IMR-90 (cell line): ENCODE data around the gene EMILIN2. TPM values are rescaled to one million over a fixed set of nuclear protein-coding genes. Genes with fewer than 3 reads are reported as not detected.

ENCODE experiments used
- ATAC-seq: fragments of 200-7000 bp; cut with Tn5 transposase; 2 replicates; pipeline ENCODE4 v1.9.1; 2020; ENCODE audit warnings: low read depth, mild to moderate bottlenecking, moderate library complexity
- BruUV-seq: library from RNA; stranded (reverse); fragments of 400-500 nt; replicated peaks from 2 replicates; lab custom pipeline; 2021; lab: Mats Ljungman, UMichigan
- CTCF ChIA-PET: fragments of 300-600 bp; formaldehyde crosslinking; extraction: SDS; loops from one replicate; lab custom pipeline; 2021; ENCODE audit warnings: antibody characterized with exemption; lab: Yijun Ruan, JAX
- POLR2A ChIA-PET: fragments of 300-600 bp; sonication (Branson Sonifier 250); formaldehyde crosslinking; loops from one replicate; lab custom pipeline; 2022; ENCODE audit warnings: antibody characterized with exemption; ENCODE audit not compliant: unreplicated experiment; lab: Charles Lee
- DNase-seq: peaks from one replicate; pipeline ENCODE4 v3.0.0; 2013
- H2AFZ ChIP-seq: replicated peaks from 2 replicates; pipeline ENCODE3; 2013; ENCODE audit warnings: low read length, mild to moderate bottlenecking; ENCODE audit not compliant: poor library complexity
- H2AK5ac ChIP-seq: 2 replicates; pipeline ENCODE4 v1.6.1; 2013; ENCODE audit warnings: low read depth, low read length, inconsistent platforms
- H2AK9ac ChIP-seq: replicated peaks from 2 replicates; pipeline ENCODE3; 2013; ENCODE audit warnings: mild to moderate bottlenecking, low read depth, low read length, moderate library complexity; ENCODE audit not compliant: poor library complexity
- H2BK120ac ChIP-seq: 2 replicates; pipeline ENCODE4 v1.6.1; 2013; ENCODE audit warnings: low read depth, low read length, inconsistent platforms
- H2BK15ac ChIP-seq: 3 replicates; pipeline ENCODE4 v1.6.1; 2013; ENCODE audit warnings: low read depth, low read length, inconsistent platforms
- H2BK20ac ChIP-seq: 2 replicates; pipeline ENCODE4 v1.6.1; 2013; ENCODE audit warnings: low read depth, mild to moderate bottlenecking, inconsistent platforms, low read length, moderate library complexity
- H2BK5ac ChIP-seq: 2 replicates; pipeline ENCODE4 v1.6.1; 2013; ENCODE audit warnings: mild to moderate bottlenecking, low read depth, low read length, inconsistent platforms; ENCODE audit not compliant: poor library complexity, severe bottlenecking
- H3K14ac ChIP-seq: replicated peaks from 2 replicates; pipeline ENCODE4 v1.6.1; 2013; ENCODE audit warnings: low read depth, low read length, inconsistent platforms
- H3K18ac ChIP-seq: 2 replicates; pipeline ENCODE4 v1.6.1; 2013; ENCODE audit warnings: low read depth, low read length, control low read depth
- H3K23ac ChIP-seq: 2 replicates; pipeline ENCODE4 v1.6.1; 2013; ENCODE audit warnings: low read depth, low read length, inconsistent platforms
- H3K27ac ChIP-seq: 2 replicates; pipeline ENCODE4 v1.5.1; 2013; ENCODE audit warnings: mild to moderate bottlenecking, control low read depth, low read length; ENCODE audit not compliant: insufficient read depth
- H3K27me3 ChIP-seq: 2 replicates; pipeline ENCODE4 v1.6.1; 2013; ENCODE audit warnings: low read length; ENCODE audit not compliant: control insufficient read depth, insufficient read depth
- H3K36me3 ChIP-seq: 2 replicates; pipeline ENCODE4 v1.6.1; 2013; ENCODE audit warnings: low read length, mixed read lengths; ENCODE audit not compliant: control insufficient read depth, insufficient read depth
- H3K4ac ChIP-seq: 2 replicates; pipeline ENCODE4 v1.6.1; 2013; ENCODE audit warnings: low read depth, low read length, inconsistent platforms
- H3K4me1 ChIP-seq: 2 replicates; pipeline ENCODE4 v1.6.1; 2013; ENCODE audit warnings: low read length, mixed read lengths; ENCODE audit not compliant: control insufficient read depth, insufficient read depth
- H3K4me2 ChIP-seq: 2 replicates; pipeline ENCODE4 v1.6.1; 2013; ENCODE audit warnings: low read depth, mild to moderate bottlenecking, control low read depth, low read length, moderate library complexity
- H3K4me3 ChIP-seq: 2 replicates; pipeline ENCODE4 v1.5.1; 2013; ENCODE audit warnings: low read depth, mild to moderate bottlenecking, control low read depth, low read length, moderate library complexity; ENCODE audit not compliant: insufficient read depth
- H3K56ac ChIP-seq: 2 replicates; pipeline ENCODE4 v1.6.1; 2013; ENCODE audit warnings: low read length, inconsistent platforms; ENCODE audit not compliant: insufficient read depth; ENCODE audit errors: extremely low read depth
- H3K79me1 ChIP-seq, 2 experiments: 2 replicates each; pipeline ENCODE4 v1.6.1; 2013; ENCODE audit warnings: low read length in 2 of 2, inconsistent platforms in 1 of 2, low read depth in 1 of 2
- H3K9ac ChIP-seq: 2 replicates; pipeline ENCODE4 v1.6.1; 2013; ENCODE audit warnings: low read depth, low read length, control low read depth
- H3K9me1 ChIP-seq: 2 replicates; pipeline ENCODE4 v1.6.1; 2013; ENCODE audit warnings: low read length, inconsistent platforms; ENCODE audit not compliant: insufficient read depth
- H3K9me3 ChIP-seq: 2 replicates; pipeline ENCODE4 v1.6.1; 2013; ENCODE audit warnings: low read length; ENCODE audit not compliant: control insufficient read depth, insufficient read depth
- H4K20me1 ChIP-seq: 2 replicates; pipeline ENCODE4 v1.6.1; 2013; ENCODE audit warnings: low read length, inconsistent platforms; ENCODE audit not compliant: insufficient read depth
- H4K5ac ChIP-seq: 2 replicates; pipeline ENCODE4 v1.6.1; 2013; ENCODE audit warnings: mild to moderate bottlenecking, low read depth, low read length, control low read depth
- H4K8ac ChIP-seq, 2 experiments: 2 replicates each; pipeline ENCODE4 v1.6.1; 2013; ENCODE audit warnings: low read depth in 2 of 2, low read length in 2 of 2, control low read depth in 1 of 2, inconsistent platforms in 1 of 2
- H4K91ac ChIP-seq: 2 replicates; pipeline ENCODE4 v1.6.1; 2013; ENCODE audit warnings: low read depth, low read length, inconsistent platforms; ENCODE audit not compliant: insufficient read depth
- BHLHE40 ChIP-seq: fragments of 150-350 bp; IDR thresholded peaks from 2 replicates; pipeline ENCODE4 v1.6.1; 2016; ENCODE audit warnings: mild to moderate bottlenecking, low read depth, low read length
- CEBPB ChIP-seq: IDR thresholded peaks from 2 replicates; pipeline ENCODE4 v1.6.1; 2012; ENCODE audit warnings: low read depth, low read length, improper control_type of control experiment
- CHD1 ChIP-seq: IDR thresholded peaks from 2 replicates; pipeline ENCODE4 v1.6.1; 2012; ENCODE audit warnings: low read depth, low read length, improper control_type of control experiment
- FOS ChIP-seq: fragments of 150-350 bp; IDR thresholded peaks from 2 replicates; pipeline ENCODE4 v1.6.1; 2016; ENCODE audit warnings: low read depth, low read length
- MAFK ChIP-seq: IDR thresholded peaks from 2 replicates; pipeline ENCODE4 v1.6.1; 2012; ENCODE audit warnings: low read depth, low read length, improper control_type of control experiment
- MAZ ChIP-seq: IDR thresholded peaks from 2 replicates; pipeline ENCODE4 v1.6.1; 2012; ENCODE audit warnings: low read depth, mild to moderate bottlenecking, low read length, improper control_type of control experiment, moderate library complexity, borderline replicate concordance
- MXI1 ChIP-seq: IDR thresholded peaks from 2 replicates; pipeline ENCODE4 v1.6.1; 2012; ENCODE audit warnings: low read depth, mild to moderate bottlenecking, low read length, moderate library complexity, borderline replicate concordance
- NFE2L2 ChIP-seq: fragments of 150-350 bp; IDR thresholded peaks from 2 replicates; pipeline ENCODE4 v1.6.1; 2016; ENCODE audit warnings: low read depth, mild to moderate bottlenecking, low read length
- POLR2A ChIP-seq: IDR thresholded peaks from 2 replicates; pipeline ENCODE4 v1.6.1; 2012; ENCODE audit warnings: mild to moderate bottlenecking, low read depth, low read length
- RAD21 ChIP-seq: IDR thresholded peaks from 2 replicates; pipeline ENCODE4 v1.6.1; 2012; ENCODE audit warnings: low read length, improper control_type of control experiment
- RCOR1 ChIP-seq: IDR thresholded peaks from 2 replicates; pipeline ENCODE4 v1.6.1; 2012; ENCODE audit warnings: mild to moderate bottlenecking, low read length, improper control_type of control experiment; ENCODE audit not compliant: insufficient replicate concordance
- RFX5 ChIP-seq: IDR thresholded peaks from 2 replicates; pipeline ENCODE4 v1.8.0; 2012; ENCODE audit warnings: low read depth, mild to moderate bottlenecking, low read length, moderate library complexity
- SMC3 ChIP-seq: fragments of 150-350 bp; IDR thresholded peaks from 2 replicates; pipeline ENCODE4 v1.6.1; 2016; ENCODE audit warnings: low read depth, mild to moderate bottlenecking, antibody characterized with exemption, low read length, moderate library complexity
- WGBS, 2 experiments: methylation state at CpG; one replicate each; pipeline versions ENCODE4 v1.1.5 to v1.1.7; 2013; ENCODE audit warnings: missing lambda C conversion rate in 2 of 2; ENCODE audit not compliant: insufficient read length in 1 of 2; ENCODE audit errors: extremely low coverage in 2 of 2; 5-methylcytosine and 5-hydroxymethylcytosine counted together
- dilution Hi-C: fragments of 300-500 bp; cut with HindIII; formaldehyde crosslinking; loops from one replicate; pipeline ENCODE4 v1.14.3; 2018; ENCODE audit warnings: low sequenced_read_pairs; ENCODE audit not compliant: unreplicated experiment
- in situ Hi-C: fragments of 300-500 bp; cut with MboI; formaldehyde crosslinking; loops from 3 replicates; pipeline ENCODE4 v1.14.3; 2019; ENCODE audit warnings: low sequenced_read_pairs, inconsistent platforms, mixed read lengths
- intact Hi-C: fragments of 100-400 bp; cut with micrococcal nuclease; formaldehyde crosslinking; loops from 2 replicates; pipeline ENCODE4 v1.10.0; 2022
- polyA plus RNA-seq, 3 experiments: library from polyadenylated mRNA; depleted of rRNA; stranded (reverse); fragments of >200 nt; gene quantifications; 2 replicates each; pipeline ENCODE4 v1.2.3, GENCODE V29; 2012; ENCODE audit warnings: low replicate concordance in 1 of 3
- total RNA-seq: library from RNA; depleted of rRNA; stranded (reverse); fragments of >200 nt; gene quantifications from 2 replicates; pipeline ENCODE4 v1.2.3, GENCODE V29; 2012
- TF ChIP-seq, protein P1 (sequence below): fragments of 150-350 bp; IDR thresholded peaks from 2 replicates; pipeline ENCODE4 v1.6.1; 2017; ENCODE audit warnings: mild to moderate bottlenecking, antibody characterized with exemption, low read length, low read depth
- TF ChIP-seq, protein P2 (sequence below): fragments of 150-350 bp; IDR thresholded peaks from 2 replicates; pipeline ENCODE4 v1.6.1; 2016; ENCODE audit warnings: low read depth, mild to moderate bottlenecking, low read length, moderate library complexity, borderline replicate concordance
- TF ChIP-seq, protein P3 (sequence below): conservative IDR thresholded peaks from 2 replicates; pipeline ENCODE4 v1.5.1; 2012; ENCODE audit warnings: mild to moderate bottlenecking, low read depth, low read length, improper control_type of control experiment

Gene EMILIN2
- total and polyA plus RNA-seq, 2 of the 4 experiments (the other 2 are of a cell fraction) = under 0.01 to 0.14 TPM

DNA sequence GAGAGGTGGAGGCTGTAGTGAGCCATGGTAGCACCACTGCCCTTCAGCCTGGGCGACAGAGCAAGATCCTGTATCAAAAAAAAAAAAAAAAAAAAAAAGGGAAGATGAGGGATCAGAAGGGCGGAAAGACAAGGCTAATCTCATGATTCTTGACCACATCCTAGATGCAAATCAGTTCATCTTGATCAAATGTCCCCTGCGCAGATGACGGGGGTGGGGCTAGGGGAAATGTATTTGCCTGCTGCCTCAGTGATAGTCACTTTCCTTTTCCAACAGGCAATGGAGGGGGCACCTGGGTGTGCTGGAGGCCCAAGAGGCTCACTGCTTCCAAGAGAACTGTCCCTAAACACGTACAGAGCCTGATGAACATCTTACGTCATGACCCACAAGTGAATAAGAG, 3.7 kb upstream of the EMILIN2 start:
- Histone ChIP-seq H2BK120ac (no peak overlapping the region), H3K9me1 (no peaks in the 10 kb centered on the region), H2AK5ac (no peak overlapping the region), H4K5ac (no peak overlapping the region), H3K14ac (no peak overlapping the region), H4K20me1 (no peaks in the 10 kb centered on the region), H4K91ac (no peak overlapping the region), H2AFZ (no peak overlapping the region), H3K27me3 (peaks cover 57% of the 10 kb centered on the region), H2AK9ac (no peak overlapping the region), H2BK15ac (no peak overlapping the region), H3K9me3 (no peaks in the 10 kb centered on the region; the same call in 1 of the 2 replicates), H3K23ac (no peak overlapping the region), H3K9ac (no peak overlapping the region), H3K27ac (no peak overlapping the region), H3K56ac (no peak overlapping the region), H2BK5ac (no peak overlapping the region), H3K4me1 (peaks cover 2% of the 10 kb centered on the region; the same call in 1 of the 2 replicates), H2BK20ac (no peak overlapping the region), H3K4ac (no peak overlapping the region), H3K36me3 (no peaks in the 10 kb centered on the region), H3K18ac (no peak overlapping the region), H3K79me1 (no peaks in the 10 kb centered on the region), H3K4me2 (no peak overlapping the region), H3K4me3 (no peak overlapping the region), H4K8ac (no peak overlapping the region)
- ATAC-seq (no peak), DNase-seq (no peak)
- BruUV-seq = no TSS peak
- intact Hi-C loops = no loop called here
- ChIA-PET POLR2A (no interaction called here), CTCF (no interaction called here)
- in situ Hi-C loops = no loop called here
- WGBS, 2 experiments = no CpG with 5 or more reads among the region's 6 CpGs
- no peak for TF ChIP-seq CHD1
- TF ChIP-seq, protein P1, sequence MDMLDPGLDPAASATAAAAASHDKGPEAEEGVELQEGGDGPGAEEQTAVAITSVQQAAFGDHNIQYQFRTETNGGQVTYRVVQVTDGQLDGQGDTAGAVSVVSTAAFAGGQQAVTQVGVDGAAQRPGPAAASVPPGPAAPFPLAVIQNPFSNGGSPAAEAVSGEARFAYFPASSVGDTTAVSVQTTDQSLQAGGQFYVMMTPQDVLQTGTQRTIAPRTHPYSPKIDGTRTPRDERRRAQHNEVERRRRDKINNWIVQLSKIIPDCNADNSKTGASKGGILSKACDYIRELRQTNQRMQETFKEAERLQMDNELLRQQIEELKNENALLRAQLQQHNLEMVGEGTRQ = no peak
- TF ChIP-seq BHLHE40 = no peak
- no peak for TF ChIP-seq MAFK
- no peak for TF ChIP-seq SMC3
- no peak for TF ChIP-seq POLR2A
- TF ChIP-seq, protein P2, sequence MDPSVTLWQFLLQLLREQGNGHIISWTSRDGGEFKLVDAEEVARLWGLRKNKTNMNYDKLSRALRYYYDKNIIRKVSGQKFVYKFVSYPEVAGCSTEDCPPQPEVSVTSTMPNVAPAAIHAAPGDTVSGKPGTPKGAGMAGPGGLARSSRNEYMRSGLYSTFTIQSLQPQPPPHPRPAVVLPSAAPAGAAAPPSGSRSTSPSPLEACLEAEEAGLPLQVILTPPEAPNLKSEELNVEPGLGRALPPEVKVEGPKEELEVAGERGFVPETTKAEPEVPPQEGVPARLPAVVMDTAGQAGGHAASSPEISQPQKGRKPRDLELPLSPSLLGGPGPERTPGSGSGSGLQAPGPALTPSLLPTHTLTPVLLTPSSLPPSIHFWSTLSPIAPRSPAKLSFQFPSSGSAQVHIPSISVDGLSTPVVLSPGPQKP = no peak
- no peak for TF ChIP-seq NFE2L2
- TF ChIP-seq RFX5 = no peak
- TF ChIP-seq RAD21 = no peak
- TF ChIP-seq MAZ = no peak
- TF ChIP-seq, protein P3, sequence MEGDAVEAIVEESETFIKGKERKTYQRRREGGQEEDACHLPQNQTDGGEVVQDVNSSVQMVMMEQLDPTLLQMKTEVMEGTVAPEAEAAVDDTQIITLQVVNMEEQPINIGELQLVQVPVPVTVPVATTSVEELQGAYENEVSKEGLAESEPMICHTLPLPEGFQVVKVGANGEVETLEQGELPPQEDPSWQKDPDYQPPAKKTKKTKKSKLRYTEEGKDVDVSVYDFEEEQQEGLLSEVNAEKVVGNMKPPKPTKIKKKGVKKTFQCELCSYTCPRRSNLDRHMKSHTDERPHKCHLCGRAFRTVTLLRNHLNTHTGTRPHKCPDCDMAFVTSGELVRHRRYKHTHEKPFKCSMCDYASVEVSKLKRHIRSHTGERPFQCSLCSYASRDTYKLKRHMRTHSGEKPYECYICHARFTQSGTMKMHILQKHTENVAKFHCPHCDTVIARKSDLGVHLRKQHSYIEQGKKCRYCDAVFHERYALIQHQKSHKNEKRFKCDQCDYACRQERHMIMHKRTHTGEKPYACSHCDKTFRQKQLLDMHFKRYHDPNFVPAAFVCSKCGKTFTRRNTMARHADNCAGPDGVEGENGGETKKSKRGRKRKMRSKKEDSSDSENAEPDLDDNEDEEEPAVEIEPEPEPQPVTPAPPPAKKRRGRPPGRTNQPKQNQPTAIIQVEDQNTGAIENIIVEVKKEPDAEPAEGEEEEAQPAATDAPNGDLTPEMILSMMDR = no peak
- TF ChIP-seq FOS = no peak
- TF ChIP-seq CEBPB = no peak
- no peak for TF ChIP-seq MXI1
- TF ChIP-seq RCOR1 = no peak
- dilution Hi-C loops = no loop called here
